T-helper 2 cell treated with Interferon-gamma antibody and Interleukin-4, amounts not matched to agents 100 ng/mL and 5 ng/mL, for 36 hours (primary cell): ENCODE results near the gene TPRA1. TPM values are rescaled to one million over a fixed set of nuclear protein-coding genes. Genes with fewer than 3 reads are reported as not detected.

Source experiments
- intact Hi-C: fragments of 100-400 bp; cut with micrococcal nuclease; formaldehyde crosslinking; loops from one replicate; pipeline ENCODE4 v1.15.1; 2023
- total RNA-seq: library from RNA; stranded (reverse); gene quantifications from 2 replicates; pipeline ENCODE4 v1.2.3, GENCODE V29; 2022

Gene TPRA1
- total RNA-seq, 1 donor from 2014 or later: 31.1 TPM

- intact Hi-C loops: loop anchor here (5.0 to 10.0 kb wide), 2 partner anchors 44 to 1508 kb away; partner anchors contain the start of gene SLC41A3
Measured at GRCh38 chr3:127593178-127593577, 2.6 kb upstream of the TPRA1 start.

DNA sequence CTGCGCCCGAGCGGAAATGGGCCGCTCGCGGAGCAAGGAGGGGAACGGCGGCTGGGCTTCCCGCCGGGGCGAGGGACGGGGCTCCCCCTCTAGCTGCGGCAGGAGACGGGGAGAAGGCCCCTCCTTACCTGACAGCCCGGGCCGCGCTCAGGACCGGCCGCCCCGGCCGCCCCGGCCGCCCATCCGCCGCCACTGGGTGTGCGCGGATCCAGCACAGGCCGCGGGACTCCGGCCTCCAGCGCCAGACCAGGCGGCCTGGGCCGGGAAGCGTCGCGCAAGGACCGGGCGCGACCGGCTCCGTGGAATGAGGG, 296 bp downstream of the TPRA1 start:
- intact Hi-C loops: loop anchor here (1.0 to 10.0 kb wide), 6 partner anchors 8 to 1673 kb away; partner anchors contain the start of genes ABTB1, MCM2 and SLC41A3

DNA sequence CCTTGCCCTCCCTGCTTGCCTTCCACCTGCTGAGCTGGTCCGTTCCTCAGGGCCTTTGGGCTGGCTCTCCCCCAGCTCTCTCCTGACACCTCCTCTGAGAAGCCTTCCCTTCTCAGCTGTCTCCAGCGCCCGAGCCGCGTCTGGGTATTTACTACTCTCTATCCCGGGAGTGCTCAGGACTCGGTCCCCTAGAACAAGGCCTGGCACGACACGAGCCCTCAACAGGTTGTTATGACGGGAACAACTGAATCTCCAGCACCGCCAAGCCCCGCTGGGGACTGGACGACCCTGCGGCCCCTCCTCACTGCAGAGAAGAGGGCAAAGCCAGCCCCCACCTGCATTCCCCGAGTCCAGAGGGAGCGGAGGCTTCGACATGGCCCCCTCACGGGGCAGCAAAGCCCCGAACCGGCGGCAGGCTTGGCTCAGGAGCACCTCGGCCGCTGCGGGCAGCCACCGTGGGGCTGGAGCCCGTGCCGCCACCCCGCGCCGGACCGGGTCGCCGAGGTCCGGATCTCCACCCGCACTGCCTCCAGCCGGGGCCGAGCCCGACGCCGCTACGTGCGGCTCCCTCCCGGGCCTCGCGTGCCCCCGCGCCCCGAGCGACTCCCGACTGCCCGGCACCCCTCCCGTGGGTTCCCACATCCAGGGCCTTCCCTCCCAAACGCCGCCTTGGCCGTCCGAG, 792 bp downstream of the TPRA1 start:
- intact Hi-C loops: loop anchor here (1.0 to 10.0 kb wide), 6 partner anchors 9 to 1673 kb away; partner anchors contain the start of genes ABTB1, MCM2 and SLC41A3

- intact Hi-C loops: no loop called here
Measured at GRCh38 chr3:127588806-127589577, 1.5 kb downstream of the TPRA1 start.

DNA sequence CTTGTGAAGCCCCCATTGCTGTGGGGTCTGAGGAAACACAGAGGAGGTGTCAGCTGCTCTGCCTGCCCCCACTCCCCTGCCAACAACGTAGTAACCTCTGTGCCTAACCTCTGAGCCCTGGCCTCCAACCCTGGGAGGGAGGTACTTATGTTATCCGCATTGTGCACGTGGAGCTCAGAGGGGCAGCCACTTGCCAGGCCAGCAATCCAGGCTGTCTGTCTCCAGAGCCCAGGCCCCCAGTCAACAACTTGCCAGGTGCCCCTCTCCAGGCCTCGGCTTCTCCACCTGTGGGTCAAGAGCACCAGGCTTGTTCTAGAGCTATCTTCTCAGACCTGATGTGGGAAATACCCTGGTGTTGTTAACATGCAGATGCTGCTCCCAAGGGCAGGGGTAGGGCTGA, 2.7 kb downstream of the TPRA1 start:
- intact Hi-C loops: no loop called here

DNA sequence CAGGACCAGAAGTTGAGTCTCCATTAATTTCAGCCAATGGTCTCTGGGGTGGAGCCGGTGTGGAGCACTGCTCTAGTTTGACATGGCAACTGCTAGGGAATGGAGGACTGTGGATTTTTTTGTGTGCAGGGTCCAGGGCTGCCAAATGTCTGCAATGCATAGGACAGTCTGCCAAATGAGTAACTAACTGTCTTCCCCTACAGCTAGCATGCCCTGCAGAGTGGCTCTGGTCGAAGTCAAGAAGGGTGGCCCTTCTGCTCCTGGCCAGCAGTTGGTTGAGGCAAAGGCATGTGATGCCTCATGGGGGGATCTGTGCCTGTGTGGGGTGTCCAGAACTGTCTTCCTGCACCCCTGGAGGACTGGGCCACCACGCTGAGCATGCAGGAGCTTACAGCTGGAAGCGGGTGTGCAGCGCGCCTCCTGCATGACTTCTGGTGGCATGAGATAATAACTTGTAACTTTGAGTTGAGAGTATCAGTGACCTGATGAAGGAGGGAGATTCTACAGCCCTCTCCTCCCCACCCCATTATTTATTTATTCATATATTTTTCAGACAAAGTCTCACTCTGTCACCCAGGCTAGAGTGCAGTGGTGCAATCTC, 4.6 kb downstream of the TPRA1 start:
- intact Hi-C loops: no loop called here

DNA sequence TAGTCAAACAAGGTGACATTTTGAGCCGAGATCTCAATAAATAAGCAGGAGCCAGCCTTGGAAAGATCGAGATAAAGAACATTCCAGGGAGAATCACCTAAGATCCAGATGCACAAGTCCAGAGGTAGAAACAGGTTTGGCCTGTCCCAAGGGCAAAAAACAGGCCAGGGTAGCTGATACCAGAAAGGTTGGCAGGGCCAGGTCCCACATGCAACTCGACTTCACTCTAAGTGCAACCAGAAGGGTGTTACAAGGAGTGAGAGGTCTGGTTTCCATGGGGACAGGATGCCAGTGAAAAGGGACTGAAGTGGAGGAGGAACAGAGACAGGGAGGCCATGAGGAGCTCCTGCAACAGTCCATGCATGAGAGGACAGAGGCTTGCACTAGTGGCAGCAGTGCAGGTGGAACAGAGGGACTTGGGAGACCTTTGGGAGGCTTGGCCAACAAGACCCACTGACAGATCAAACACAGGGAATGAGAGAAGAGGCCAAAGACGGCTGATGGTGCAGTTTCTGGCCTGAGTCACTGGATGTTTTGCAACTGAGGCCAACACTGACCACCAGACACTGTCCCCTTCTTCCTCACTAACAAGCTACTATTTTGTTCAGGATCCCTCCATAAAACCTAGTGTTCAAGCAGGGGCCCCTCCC, 5.2 kb downstream of the TPRA1 start:
- intact Hi-C loops: no loop called here

DNA sequence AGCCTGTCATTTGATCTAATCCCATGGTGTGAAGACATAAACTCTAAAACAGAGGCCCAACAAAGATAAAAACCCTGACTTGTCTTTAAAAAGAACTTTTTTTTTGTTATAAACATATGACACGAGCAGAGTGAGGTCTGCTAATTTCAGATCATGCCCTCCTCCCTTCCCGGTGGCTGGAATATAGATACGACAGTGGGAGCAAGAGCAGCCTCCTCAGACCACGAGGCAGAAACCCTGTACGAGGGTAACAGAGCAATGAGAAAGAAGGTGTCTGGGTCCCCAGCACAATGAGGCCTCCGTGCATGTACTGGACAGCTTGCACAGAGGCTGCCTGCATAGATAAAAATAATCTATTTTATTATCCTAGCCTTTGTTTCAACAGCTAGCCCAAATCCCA, 5.8 kb downstream of the TPRA1 start:
- intact Hi-C loops: no loop called here

DNA sequence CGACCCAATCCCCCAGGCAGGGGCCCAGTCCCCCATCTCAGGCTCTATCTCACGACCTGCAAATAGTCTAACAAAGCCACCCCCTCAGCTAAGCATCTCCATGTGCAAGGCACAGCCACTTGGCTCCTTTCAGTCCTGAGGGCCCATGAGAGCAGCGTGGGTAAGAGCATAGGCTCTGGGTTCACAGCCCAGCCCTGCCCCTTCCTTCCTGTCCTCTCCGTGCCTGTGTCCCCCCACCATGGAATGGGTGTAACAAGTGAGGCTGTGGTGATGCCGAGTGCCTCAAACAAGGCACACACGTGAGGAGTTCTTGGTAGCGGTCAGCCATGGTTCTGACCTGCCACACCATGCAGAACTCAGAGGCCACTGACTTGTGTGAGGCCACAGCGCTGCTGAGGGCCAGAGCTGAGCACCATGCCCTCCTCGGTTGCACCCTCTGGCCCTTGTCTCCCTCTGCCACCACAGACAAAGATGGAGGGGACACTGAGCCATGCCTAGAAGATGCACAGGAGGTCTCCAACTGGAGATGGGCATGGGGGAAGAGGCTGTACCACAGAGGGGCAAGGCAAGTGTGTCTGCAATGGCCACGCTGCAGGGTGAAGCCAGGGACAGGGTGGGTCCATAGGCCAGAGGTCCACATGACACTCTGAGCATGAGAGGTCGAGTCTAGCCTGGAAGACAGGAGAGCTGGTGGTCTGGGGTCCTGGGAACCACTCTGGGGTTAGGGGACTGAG, 10.0 kb downstream of the TPRA1 start:
- intact Hi-C loops: no loop called here

GRCh38 chr3:127578802-127579201, 11.7 kb downstream of the TPRA1 start:
- intact Hi-C loops: loop anchor here (5.0 kb wide), 1 partner anchor 113 kb away; no protein-coding TSS in a partner anchor

GRCh38 chr3:127578168-127578567, 12.4 kb downstream of the TPRA1 start:
- intact Hi-C loops: loop anchor here (5.0 kb wide), 1 partner anchor 114 kb away; no protein-coding TSS in a partner anchor

GRCh38 chr3:127577448-127577847, 13.1 kb downstream of the TPRA1 start:
- intact Hi-C loops: loop anchor here (5.0 kb wide), 1 partner anchor 115 kb away; no protein-coding TSS in a partner anchor

- intact Hi-C loops: loop anchor here (1.0 to 5.0 kb wide), 4 partner anchors 15 to 258 kb away; partner anchors contain the start of genes MCM2 and TPRA1
Measured at GRCh38 chr3:127574880-127575878, 15.4 kb downstream of the TPRA1 start.

DNA sequence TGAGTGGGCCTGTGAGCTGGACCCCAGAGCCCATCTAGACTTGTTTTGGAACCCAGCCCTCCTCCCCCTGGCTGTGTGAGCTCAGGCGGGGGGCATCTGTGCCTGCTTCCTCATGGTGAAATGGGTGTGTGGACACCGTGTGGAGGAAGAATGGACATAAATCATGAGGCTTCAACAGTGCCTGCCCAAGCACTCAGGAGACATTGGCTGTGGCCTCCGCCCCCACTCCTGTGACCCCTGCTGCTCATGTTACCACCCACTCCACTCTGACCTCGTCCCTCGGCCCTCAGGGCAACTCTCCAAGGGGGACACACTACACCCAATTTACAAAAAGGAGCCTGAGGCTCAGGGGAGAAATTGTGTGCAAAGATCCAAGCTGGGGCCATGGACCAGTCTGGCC, 16.6 kb downstream of the TPRA1 start:
- intact Hi-C loops: loop anchor here (2.0 kb wide), 1 partner anchor 259 kb away; no protein-coding TSS in a partner anchor

GRCh38 chr3:127573401-127573800, 17.1 kb downstream of the TPRA1 start:
- intact Hi-C loops: no loop called here

DNA sequence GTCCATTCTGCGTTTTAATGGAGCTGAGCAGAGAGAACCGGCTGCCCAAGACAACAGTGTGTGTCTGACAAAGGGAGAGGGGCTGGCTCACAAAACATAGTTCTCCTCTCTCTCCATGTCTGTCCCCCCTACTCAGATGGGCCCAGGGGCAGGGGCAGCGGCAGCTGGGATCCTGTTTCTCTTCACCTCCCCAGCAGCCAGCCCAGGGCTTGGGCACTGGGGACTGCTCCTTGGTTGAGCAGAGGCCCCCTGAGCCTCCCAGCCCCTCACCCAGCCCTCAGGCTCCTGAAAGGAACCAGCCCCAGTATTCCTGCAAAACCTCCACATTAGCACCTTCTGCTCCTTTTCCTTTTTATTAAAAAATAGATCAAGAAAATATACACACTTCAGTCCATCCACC, 17.8 kb downstream of the TPRA1 start:
- intact Hi-C loops: no loop called here

DNA sequence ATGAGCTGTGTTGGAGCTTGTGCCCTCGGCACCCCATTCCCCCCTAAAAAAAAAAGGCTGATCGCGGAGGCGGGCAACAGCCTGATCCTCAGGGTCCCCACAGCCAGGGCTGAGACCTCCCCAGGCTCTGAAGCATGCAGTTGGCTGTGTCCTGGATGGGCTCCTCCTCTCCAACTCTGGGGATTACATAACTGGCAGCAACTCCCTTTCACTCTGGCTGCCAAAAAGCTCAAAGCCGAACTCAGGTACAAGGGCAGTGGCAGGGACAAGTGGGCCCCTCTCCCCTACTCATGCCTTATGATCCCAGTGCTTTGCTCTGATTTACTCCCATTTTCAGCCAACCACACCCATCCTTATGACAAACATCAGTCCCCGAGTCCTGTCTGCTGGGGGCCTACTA, 18.3 kb downstream of the TPRA1 start:
- intact Hi-C loops: no loop called here

DNA sequence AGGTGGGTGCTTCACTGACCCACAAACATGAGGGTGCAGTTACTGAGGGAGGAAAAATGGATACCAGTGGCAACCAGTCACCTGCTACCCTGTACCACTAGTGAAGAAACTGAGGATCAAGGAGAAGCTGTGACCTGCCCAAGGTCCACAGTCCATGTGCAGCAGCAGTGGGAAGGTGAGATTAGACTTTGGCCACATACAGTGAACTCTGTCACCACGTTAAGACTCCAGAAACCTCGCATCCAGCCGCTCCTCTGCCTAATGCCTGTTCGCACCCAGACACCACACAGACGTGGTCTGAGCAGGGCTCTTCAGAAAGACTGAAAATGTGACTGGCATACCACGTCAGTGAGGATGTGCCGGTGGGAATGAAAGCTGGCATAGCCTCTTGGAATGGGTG, 20.0 kb downstream of the TPRA1 start:
- intact Hi-C loops: no loop called here

- intact Hi-C loops: no loop called here
Measured at GRCh38 chr3:127569160-127569559, 21.4 kb downstream of the TPRA1 start.

GRCh38 chr3:127568586-127568985, 21.9 kb downstream of the TPRA1 start:
- intact Hi-C loops: no loop called here
